NCI-H82 (cell line): Measurements from ENCODE around the gene SUGCT.

Experiments used
- DNase-seq: peaks from one replicate; lab custom pipeline; 2025; lab: John Stamatoyannopoulos, UW

SUGCT gene

DNA sequence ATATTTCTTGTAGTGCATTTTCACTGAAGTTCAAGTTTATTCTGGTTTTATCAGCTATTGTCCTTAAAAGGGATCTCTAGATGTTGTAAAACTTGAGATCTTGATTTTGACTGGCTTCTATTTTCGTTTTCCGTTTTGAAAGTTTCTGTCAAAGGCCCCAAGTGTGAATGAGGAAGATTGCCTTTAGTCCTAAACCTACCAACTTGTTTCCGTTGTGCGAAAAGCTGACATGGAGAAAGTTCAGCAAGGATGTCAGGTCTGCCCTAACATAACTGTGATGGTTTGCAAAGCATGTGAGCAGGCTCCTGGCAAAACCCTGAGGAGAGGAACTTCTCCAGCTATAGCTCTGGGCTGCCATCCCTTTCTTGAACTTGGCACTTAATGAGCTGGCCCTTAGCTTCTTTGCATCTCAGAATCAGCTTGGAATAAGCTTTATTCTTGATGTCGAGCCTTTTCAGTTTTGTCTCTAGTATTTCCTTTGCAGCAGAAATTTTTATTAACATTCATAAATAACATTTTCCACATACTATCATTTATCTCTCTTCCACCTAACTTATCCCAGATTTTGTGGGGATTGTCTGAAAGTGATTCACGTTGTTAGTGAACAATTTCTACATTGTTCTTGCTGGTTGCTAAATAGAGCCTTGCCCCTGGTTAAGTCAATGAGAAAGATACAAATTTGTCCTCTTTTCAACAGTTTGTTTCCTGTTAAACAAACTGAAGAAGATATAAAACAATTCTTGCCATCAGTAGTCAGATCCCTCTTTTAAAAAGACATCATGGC, 559.4 kb downstream of the SUGCT start:
- DNase-seq: no peak

DNA sequence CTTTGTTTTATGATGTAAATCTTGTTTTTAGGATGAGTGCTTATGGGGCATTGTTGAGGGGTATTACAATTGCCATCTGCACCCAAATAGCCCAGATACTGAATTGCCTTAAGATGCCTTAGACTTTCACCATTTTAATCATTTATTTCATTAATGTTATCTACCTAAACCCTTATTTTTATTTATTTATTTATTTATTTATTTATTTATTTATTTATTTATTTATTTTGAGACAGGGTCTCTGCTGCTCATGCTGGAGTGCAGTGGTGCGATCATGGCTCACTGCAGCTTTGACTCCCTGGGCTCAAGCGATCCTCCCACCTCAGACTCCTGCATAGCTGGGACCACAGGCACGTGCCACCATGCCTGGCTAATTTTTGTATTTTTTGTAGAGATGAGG, 560.2 kb downstream of the SUGCT start:
- no peak for DNase-seq

- DNase-seq: no peak
Observed at GRCh38 chr7:40697653-40698052, 562.8 kb downstream of the SUGCT start.

- no peak for DNase-seq
Observed at GRCh38 chr7:40698214-40698920, 563.6 kb downstream of the SUGCT start.

DNA sequence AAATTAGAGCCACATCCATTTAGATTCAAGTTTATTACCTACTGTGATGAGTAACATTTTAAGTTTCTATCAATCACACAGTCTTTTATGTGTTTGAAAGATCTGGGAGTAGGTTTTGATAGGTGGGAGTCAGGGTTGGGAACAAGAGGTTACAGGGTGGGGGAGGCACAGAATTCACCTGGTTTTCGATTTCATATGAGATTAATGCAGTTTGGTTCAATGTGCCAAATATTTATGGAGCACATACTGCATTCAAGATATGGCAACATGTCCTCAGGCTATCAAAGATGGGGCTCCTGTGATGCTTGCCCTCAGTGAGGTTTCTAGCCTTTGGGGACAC, 564.1 kb downstream of the SUGCT start:
- no peak for DNase-seq

DNA sequence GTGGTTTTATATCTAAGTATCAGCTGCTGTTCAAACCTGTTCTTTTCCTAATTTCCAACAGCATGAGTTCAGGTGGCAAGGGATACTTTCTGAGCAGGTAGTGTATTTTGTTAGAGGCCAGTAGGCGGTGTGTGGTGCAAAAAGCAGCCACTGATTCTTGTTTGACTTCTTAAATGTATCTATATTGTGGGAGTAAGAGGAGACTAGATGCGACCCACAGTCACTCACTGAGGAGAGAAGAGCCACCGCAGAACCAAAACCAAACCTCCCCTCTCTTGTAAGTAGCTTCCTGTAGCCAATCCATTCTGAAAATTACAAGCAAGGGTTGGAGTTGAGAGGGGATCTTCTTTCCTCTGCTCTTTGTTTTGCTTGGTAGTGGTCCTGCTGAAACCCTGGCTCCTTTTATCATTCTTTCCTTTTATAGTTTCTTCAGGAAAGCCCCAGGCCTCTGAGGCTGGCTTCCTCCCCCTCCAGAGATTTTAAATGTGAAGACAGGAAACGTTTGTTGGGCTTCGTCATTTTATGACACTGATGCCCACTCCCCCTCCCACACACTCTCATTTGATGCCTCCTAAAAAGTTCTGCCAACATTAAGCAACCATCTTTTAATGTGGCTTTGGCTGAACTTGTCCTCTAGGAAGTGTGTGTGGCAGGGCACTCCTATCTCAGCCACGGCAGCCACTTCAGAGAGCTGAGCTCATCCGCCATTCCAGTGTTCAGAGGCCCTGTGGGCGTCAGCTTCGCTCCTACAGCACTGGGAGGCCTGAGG, 566.0 kb downstream of the SUGCT start:
- no peak for DNase-seq

GRCh38 chr7:40701836-40702551, 567.2 kb downstream of the SUGCT start:
- peak; percentile 29 for DNase-seq

GRCh38 chr7:40704172-40704571, 569.4 kb downstream of the SUGCT start:
- DNase-seq: peak; percentile 76

DNA sequence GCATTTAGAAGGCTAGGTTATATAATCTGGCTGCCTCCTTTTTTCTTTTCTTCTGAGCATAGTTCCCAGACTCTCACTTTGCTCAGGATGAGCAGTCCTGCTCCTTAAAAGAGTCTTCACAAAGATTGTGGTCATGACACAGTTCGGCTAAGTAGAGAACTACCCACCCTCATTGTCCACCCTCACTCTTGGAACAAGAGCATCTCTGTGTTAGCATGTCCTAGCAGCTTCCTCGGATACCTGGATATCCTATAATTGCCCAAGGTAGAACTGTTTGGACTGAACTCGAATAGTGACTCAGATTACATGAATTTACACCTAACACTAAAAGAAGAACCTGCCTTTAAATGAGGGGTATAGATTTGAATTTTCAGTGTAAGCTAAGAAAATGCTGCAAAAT, 572.0 kb downstream of the SUGCT start:
- no peak for DNase-seq

GRCh38 chr7:40709062-40709964, 574.5 kb downstream of the SUGCT start:
- DNase-seq: no peak

- no peak for DNase-seq
Observed at GRCh38 chr7:40711706-40712105, 576.9 kb downstream of the SUGCT start.

- DNase-seq: no peak
Observed at GRCh38 chr7:40714363-40715052, 579.7 kb downstream of the SUGCT start.

DNA sequence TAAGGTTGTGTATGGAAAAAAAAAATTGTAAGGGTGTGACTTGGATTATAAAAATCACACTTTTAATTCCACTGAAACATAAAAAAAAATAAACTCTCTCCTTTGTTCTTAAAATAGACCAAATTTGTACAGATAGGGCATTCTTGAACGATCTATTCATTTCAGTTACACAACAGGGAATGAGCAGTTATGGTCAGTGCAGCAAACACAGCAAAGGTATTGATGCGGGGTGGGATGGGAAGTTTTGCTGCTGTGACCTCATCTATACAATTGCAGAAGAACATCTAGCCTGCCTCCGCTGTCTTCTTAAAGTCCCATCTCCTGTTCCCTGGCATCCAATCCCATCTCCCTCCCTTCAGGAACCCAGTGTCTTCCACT, 580.2 kb downstream of the SUGCT start:
- DNase-seq: no peak

DNA sequence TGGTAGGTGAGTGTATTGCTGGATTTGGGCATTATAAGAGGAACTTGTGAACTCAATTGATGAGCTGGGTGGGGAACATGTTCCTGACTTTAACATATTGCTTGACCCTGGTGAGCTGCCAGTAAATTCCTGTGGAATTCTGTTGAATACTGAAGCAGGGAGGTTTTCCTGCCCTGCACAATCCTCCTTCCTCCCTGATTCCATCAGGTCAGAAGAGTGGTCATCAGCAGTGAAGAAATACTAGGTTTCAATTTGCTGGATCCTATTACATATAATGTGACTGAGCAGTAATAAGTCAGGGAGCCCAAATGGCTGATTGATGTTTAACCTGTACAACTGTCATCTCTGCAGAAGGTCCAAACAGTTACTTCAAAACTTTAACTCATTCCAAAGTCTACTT, 581.2 kb downstream of the SUGCT start:
- no peak for DNase-seq

GRCh38 chr7:40717242-40717641, 582.4 kb downstream of the SUGCT start:
- DNase-seq: peak; percentile 45

DNA sequence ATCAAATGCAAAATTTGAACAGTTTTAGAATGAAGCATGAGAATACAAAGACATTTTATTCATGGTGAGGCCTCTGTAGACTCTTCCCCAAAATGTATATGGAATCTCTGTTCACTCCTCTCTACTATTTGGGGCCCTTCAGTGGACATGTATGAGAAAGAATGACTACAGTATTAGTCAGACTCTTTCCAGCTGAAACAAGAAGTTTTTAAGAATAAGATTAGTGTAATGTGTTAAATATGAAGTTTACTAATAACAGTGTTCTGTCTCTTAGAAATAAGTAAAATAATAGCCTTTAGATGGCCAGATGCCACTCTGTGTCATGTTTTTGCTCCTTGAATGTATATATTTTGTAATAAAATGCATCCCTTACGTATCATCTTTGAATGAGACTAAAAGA, 585.6 kb downstream of the SUGCT start:
- no peak for DNase-seq

DNA sequence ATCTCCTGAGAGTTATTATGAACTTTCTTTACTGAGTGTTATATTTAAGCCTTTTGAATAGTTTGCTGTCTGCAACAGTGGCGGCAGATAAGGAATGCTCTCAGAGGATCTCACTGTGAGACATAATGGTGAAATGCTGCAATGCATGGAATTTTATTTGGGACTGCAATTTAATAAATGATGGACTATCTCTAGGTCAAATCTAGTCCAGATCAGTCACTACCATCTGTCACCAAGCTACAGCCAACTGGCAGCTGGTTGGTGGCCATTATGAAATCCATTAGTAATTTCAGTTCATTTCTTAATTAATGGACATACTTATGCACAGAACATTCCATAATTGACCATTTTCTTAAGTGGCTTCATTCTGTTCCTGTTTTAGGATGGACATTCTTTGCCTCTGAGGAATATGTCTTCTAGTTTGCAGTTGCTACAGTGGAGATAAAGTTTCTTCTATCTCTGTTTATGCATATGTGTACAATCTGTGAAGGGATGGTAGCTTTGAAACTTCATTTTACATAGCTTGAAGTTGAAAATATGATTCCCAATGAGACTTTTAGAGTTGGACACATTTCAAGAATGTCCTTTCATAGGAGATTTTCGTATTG, 586.6 kb downstream of the SUGCT start:
- no peak for DNase-seq

DNA sequence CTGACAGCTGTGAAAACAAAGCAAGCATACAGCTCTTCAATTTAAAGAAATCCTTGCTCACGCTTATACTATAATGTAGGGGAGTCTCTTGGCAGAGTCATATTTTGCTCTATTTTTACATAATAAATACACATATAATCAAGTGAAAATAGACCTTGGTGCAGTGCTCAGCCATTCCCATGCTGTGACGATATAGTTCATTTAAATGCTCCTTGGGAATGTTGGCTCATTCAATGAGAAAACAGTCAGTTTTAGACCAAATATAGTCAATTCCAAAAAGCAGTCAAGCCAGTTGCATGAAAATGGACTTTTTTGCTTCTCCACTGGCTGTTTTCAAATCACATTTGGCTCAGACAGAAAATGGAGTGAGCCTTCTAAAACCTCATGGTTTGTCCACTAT, 587.4 kb downstream of the SUGCT start:
- no peak for DNase-seq

DNA sequence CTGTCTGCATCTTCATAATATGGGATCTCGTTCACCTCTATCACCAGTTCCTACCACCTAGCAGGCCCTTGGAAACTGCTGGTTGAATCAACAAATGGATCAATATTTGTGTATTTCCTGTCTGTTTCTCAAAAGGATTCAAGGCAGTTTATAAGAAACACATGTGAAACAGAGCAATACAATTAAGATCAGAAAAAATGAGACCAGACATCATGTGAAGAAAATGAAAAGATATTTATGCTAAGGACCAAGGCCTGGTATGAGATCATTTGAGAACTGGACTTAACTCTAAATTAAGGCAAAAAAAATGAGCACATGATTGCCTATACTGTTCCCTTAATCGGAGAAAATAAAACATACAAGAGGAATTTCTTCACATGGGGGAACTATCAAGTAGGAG, 589.0 kb downstream of the SUGCT start:
- DNase-seq: no peak

DNA sequence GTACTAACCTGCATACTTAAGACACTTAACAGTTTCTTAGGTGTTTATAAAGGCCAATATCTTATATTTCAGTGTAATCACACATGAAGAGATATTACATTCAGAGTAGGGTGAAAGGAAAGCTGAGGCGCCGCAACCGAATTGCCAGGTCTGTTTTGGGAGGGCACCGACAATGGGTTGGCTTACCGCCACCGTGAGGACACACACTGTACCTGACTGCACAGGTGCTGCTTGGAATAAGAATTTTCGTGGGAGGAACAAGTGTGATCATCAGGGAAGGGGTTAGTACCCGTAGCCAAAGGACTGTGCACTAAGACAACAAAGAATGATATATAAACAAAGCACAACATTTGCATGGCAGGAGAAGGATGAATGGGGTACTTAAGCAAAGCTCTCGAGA, 591.8 kb downstream of the SUGCT start:
- DNase-seq: no peak
